IMR-90 (cell line): Measurements from ENCODE around the gene CRACDL. TPM values are rescaled to one million over a fixed set of nuclear protein-coding genes. Genes with fewer than 3 reads are reported as not detected.

Experiments
- ATAC-seq: fragments of 200-7000 bp; cut with Tn5 transposase; 2 replicates; pipeline ENCODE4 v1.9.1; 2020; ENCODE audit warnings: low read depth, mild to moderate bottlenecking, moderate library complexity
- BruUV-seq: library from RNA; stranded (reverse); fragments of 400-500 nt; replicated peaks from 2 replicates; lab custom pipeline; 2021; lab: Mats Ljungman, UMichigan
- CTCF ChIA-PET: fragments of 300-600 bp; formaldehyde crosslinking; extraction: SDS; loops from one replicate; lab custom pipeline; 2021; ENCODE audit warnings: antibody characterized with exemption; lab: Yijun Ruan, JAX
- POLR2A ChIA-PET: fragments of 300-600 bp; sonication (Branson Sonifier 250); formaldehyde crosslinking; loops from one replicate; lab custom pipeline; 2022; ENCODE audit warnings: antibody characterized with exemption; ENCODE audit not compliant: unreplicated experiment; lab: Charles Lee
- DNase-seq: peaks from one replicate; pipeline ENCODE4 v3.0.0; 2013
- H2AFZ ChIP-seq: replicated peaks from 2 replicates; pipeline ENCODE3; 2013; ENCODE audit warnings: low read length, mild to moderate bottlenecking; ENCODE audit not compliant: poor library complexity
- H2AK5ac ChIP-seq: 2 replicates; pipeline ENCODE4 v1.6.1; 2013; ENCODE audit warnings: low read depth, low read length, inconsistent platforms
- H2AK9ac ChIP-seq: replicated peaks from 2 replicates; pipeline ENCODE3; 2013; ENCODE audit warnings: mild to moderate bottlenecking, low read depth, low read length, moderate library complexity; ENCODE audit not compliant: poor library complexity
- H2BK120ac ChIP-seq: 2 replicates; pipeline ENCODE4 v1.6.1; 2013; ENCODE audit warnings: low read depth, low read length, inconsistent platforms
- H2BK15ac ChIP-seq: 3 replicates; pipeline ENCODE4 v1.6.1; 2013; ENCODE audit warnings: low read depth, low read length, inconsistent platforms
- H2BK20ac ChIP-seq: 2 replicates; pipeline ENCODE4 v1.6.1; 2013; ENCODE audit warnings: low read depth, mild to moderate bottlenecking, inconsistent platforms, low read length, moderate library complexity
- H2BK5ac ChIP-seq: 2 replicates; pipeline ENCODE4 v1.6.1; 2013; ENCODE audit warnings: mild to moderate bottlenecking, low read depth, low read length, inconsistent platforms; ENCODE audit not compliant: poor library complexity, severe bottlenecking
- H3K14ac ChIP-seq: replicated peaks from 2 replicates; pipeline ENCODE4 v1.6.1; 2013; ENCODE audit warnings: low read depth, low read length, inconsistent platforms
- H3K18ac ChIP-seq: 2 replicates; pipeline ENCODE4 v1.6.1; 2013; ENCODE audit warnings: low read depth, low read length, control low read depth
- H3K23ac ChIP-seq: 2 replicates; pipeline ENCODE4 v1.6.1; 2013; ENCODE audit warnings: low read depth, low read length, inconsistent platforms
- H3K27ac ChIP-seq: 2 replicates; pipeline ENCODE4 v1.5.1; 2013; ENCODE audit warnings: mild to moderate bottlenecking, control low read depth, low read length; ENCODE audit not compliant: insufficient read depth
- H3K27me3 ChIP-seq: 2 replicates; pipeline ENCODE4 v1.6.1; 2013; ENCODE audit warnings: low read length; ENCODE audit not compliant: control insufficient read depth, insufficient read depth
- H3K36me3 ChIP-seq: 2 replicates; pipeline ENCODE4 v1.6.1; 2013; ENCODE audit warnings: low read length, mixed read lengths; ENCODE audit not compliant: control insufficient read depth, insufficient read depth
- H3K4ac ChIP-seq: 2 replicates; pipeline ENCODE4 v1.6.1; 2013; ENCODE audit warnings: low read depth, low read length, inconsistent platforms
- H3K4me1 ChIP-seq: 2 replicates; pipeline ENCODE4 v1.6.1; 2013; ENCODE audit warnings: low read length, mixed read lengths; ENCODE audit not compliant: control insufficient read depth, insufficient read depth
- H3K4me2 ChIP-seq: 2 replicates; pipeline ENCODE4 v1.6.1; 2013; ENCODE audit warnings: low read depth, mild to moderate bottlenecking, control low read depth, low read length, moderate library complexity
- H3K4me3 ChIP-seq: 2 replicates; pipeline ENCODE4 v1.5.1; 2013; ENCODE audit warnings: low read depth, mild to moderate bottlenecking, control low read depth, low read length, moderate library complexity; ENCODE audit not compliant: insufficient read depth
- H3K56ac ChIP-seq: 2 replicates; pipeline ENCODE4 v1.6.1; 2013; ENCODE audit warnings: low read length, inconsistent platforms; ENCODE audit not compliant: insufficient read depth; ENCODE audit errors: extremely low read depth
- H3K79me1 ChIP-seq, 2 experiments: 2 replicates each; pipeline ENCODE4 v1.6.1; 2013; ENCODE audit warnings: low read length in 2 of 2, inconsistent platforms in 1 of 2, low read depth in 1 of 2
- H3K9ac ChIP-seq: 2 replicates; pipeline ENCODE4 v1.6.1; 2013; ENCODE audit warnings: low read depth, low read length, control low read depth
- H3K9me1 ChIP-seq: 2 replicates; pipeline ENCODE4 v1.6.1; 2013; ENCODE audit warnings: low read length, inconsistent platforms; ENCODE audit not compliant: insufficient read depth
- H3K9me3 ChIP-seq: 2 replicates; pipeline ENCODE4 v1.6.1; 2013; ENCODE audit warnings: low read length; ENCODE audit not compliant: control insufficient read depth, insufficient read depth
- H4K20me1 ChIP-seq: 2 replicates; pipeline ENCODE4 v1.6.1; 2013; ENCODE audit warnings: low read length, inconsistent platforms; ENCODE audit not compliant: insufficient read depth
- H4K5ac ChIP-seq: 2 replicates; pipeline ENCODE4 v1.6.1; 2013; ENCODE audit warnings: mild to moderate bottlenecking, low read depth, low read length, control low read depth
- H4K8ac ChIP-seq, 2 experiments: 2 replicates each; pipeline ENCODE4 v1.6.1; 2013; ENCODE audit warnings: low read depth in 2 of 2, low read length in 2 of 2, control low read depth in 1 of 2, inconsistent platforms in 1 of 2
- H4K91ac ChIP-seq: 2 replicates; pipeline ENCODE4 v1.6.1; 2013; ENCODE audit warnings: low read depth, low read length, inconsistent platforms; ENCODE audit not compliant: insufficient read depth
- ELK1 ChIP-seq: fragments of 150-350 bp; IDR thresholded peaks from 2 replicates; pipeline ENCODE4 v1.6.1; 2016; ENCODE audit warnings: low read depth, mild to moderate bottlenecking, low read length, moderate library complexity, borderline replicate concordance
- FOS ChIP-seq: fragments of 150-350 bp; IDR thresholded peaks from 2 replicates; pipeline ENCODE4 v1.6.1; 2016; ENCODE audit warnings: low read depth, low read length
- MAFK ChIP-seq: IDR thresholded peaks from 2 replicates; pipeline ENCODE4 v1.6.1; 2012; ENCODE audit warnings: low read depth, low read length, improper control_type of control experiment
- MAZ ChIP-seq: IDR thresholded peaks from 2 replicates; pipeline ENCODE4 v1.6.1; 2012; ENCODE audit warnings: low read depth, mild to moderate bottlenecking, low read length, improper control_type of control experiment, moderate library complexity, borderline replicate concordance
- POLR2A ChIP-seq: IDR thresholded peaks from 2 replicates; pipeline ENCODE4 v1.6.1; 2012; ENCODE audit warnings: mild to moderate bottlenecking, low read depth, low read length
- RAD21 ChIP-seq: IDR thresholded peaks from 2 replicates; pipeline ENCODE4 v1.6.1; 2012; ENCODE audit warnings: low read length, improper control_type of control experiment
- RFX5 ChIP-seq: IDR thresholded peaks from 2 replicates; pipeline ENCODE4 v1.8.0; 2012; ENCODE audit warnings: low read depth, mild to moderate bottlenecking, low read length, moderate library complexity
- SMC3 ChIP-seq: fragments of 150-350 bp; IDR thresholded peaks from 2 replicates; pipeline ENCODE4 v1.6.1; 2016; ENCODE audit warnings: low read depth, mild to moderate bottlenecking, antibody characterized with exemption, low read length, moderate library complexity
- WGBS, 2 experiments: methylation state at CpG; one replicate each; pipeline versions ENCODE4 v1.1.5 to v1.1.7; 2013; ENCODE audit warnings: missing lambda C conversion rate in 2 of 2; ENCODE audit not compliant: insufficient read length in 1 of 2; ENCODE audit errors: extremely low coverage in 2 of 2; 5-methylcytosine and 5-hydroxymethylcytosine counted together
- dilution Hi-C: fragments of 300-500 bp; cut with HindIII; formaldehyde crosslinking; loops from one replicate; pipeline ENCODE4 v1.14.3; 2018; ENCODE audit warnings: low sequenced_read_pairs; ENCODE audit not compliant: unreplicated experiment
- in situ Hi-C: fragments of 300-500 bp; cut with MboI; formaldehyde crosslinking; loops from 3 replicates; pipeline ENCODE4 v1.14.3; 2019; ENCODE audit warnings: low sequenced_read_pairs, inconsistent platforms, mixed read lengths
- intact Hi-C: fragments of 100-400 bp; cut with micrococcal nuclease; formaldehyde crosslinking; loops from 2 replicates; pipeline ENCODE4 v1.10.0; 2022
- polyA plus RNA-seq, 3 experiments: library from polyadenylated mRNA; depleted of rRNA; stranded (reverse); fragments of >200 nt; gene quantifications; 2 replicates each; pipeline ENCODE4 v1.2.3, GENCODE V29; 2012; ENCODE audit warnings: low replicate concordance in 1 of 3
- total RNA-seq: library from RNA; depleted of rRNA; stranded (reverse); fragments of >200 nt; gene quantifications from 2 replicates; pipeline ENCODE4 v1.2.3, GENCODE V29; 2012

The CRACDL gene
- total and polyA plus RNA-seq, 2 of the 4 experiments (the other 2 are of a cell fraction) = not detected

GRCh38 chr2:98757904-98758421, 178.1 kb downstream of the CRACDL start:
- no peak overlapping the region for H2BK20ac ChIP-seq
- intact Hi-C loops = no loop called here
- no peak overlapping the region for H3K9ac ChIP-seq
- H3K23ac ChIP-seq = no peak overlapping the region
- H3K56ac ChIP-seq = no peak overlapping the region
- H3K79me1 ChIP-seq = no peaks in the 10 kb centered on the region
- H4K20me1 ChIP-seq = no peaks in the 10 kb centered on the region
- POLR2A ChIA-PET = no interaction called here
- H4K91ac ChIP-seq = no peak overlapping the region
- no peak overlapping the region for H4K5ac ChIP-seq
- no TSS peak for BruUV-seq
- H2AK5ac ChIP-seq = no peak overlapping the region
- H2BK15ac ChIP-seq = no peak overlapping the region
- peak; percentile 46; the same call in 1 of the 2 replicates for ATAC-seq
- peaks cover 13% of the 10 kb centered on the region for H3K27me3 ChIP-seq
- H3K4me1 ChIP-seq = no peaks in the 10 kb centered on the region
- H3K4me2 ChIP-seq = no peak overlapping the region
- peak; percentile 79 for DNase-seq
- dilution Hi-C loops = no loop called here
- no peak overlapping the region for H2AK9ac ChIP-seq
- H2BK5ac ChIP-seq = no peak overlapping the region
- TF ChIP-seq RFX5 (no peak), POLR2A (no peak), MAFK (no peak), ELK1 (no peak), RAD21 (no peak), SMC3 (no peak), FOS (no peak), MAZ (no peak)
- CTCF ChIA-PET = interaction anchor here (1.0 kb wide), 1 partner anchor 16 kb away, joined by 5 read pairs; no protein-coding TSS in a partner anchor
- H3K4ac ChIP-seq = no peak overlapping the region
- H3K36me3 ChIP-seq = no peaks in the 10 kb centered on the region
- H3K9me3 ChIP-seq = no peaks in the 10 kb centered on the region
- H2AFZ ChIP-seq = no peak overlapping the region
- 17% methylated on average over 1 of the region's 9 CpGs; no CpG with 5 or more reads in 1 of the 2 experiments for WGBS, 2 experiments
- H3K14ac ChIP-seq = no peak overlapping the region
- H4K8ac ChIP-seq = no peak overlapping the region
- in situ Hi-C loops = no loop called here
- H3K18ac ChIP-seq = no peak overlapping the region
- H3K9me1 ChIP-seq = no peaks in the 10 kb centered on the region
- no peak overlapping the region for H3K27ac ChIP-seq
- H2BK120ac ChIP-seq = no peak overlapping the region
- no peak overlapping the region for H3K4me3 ChIP-seq
